ENCODE data around the gene RELN.

The RELN gene

DNA sequence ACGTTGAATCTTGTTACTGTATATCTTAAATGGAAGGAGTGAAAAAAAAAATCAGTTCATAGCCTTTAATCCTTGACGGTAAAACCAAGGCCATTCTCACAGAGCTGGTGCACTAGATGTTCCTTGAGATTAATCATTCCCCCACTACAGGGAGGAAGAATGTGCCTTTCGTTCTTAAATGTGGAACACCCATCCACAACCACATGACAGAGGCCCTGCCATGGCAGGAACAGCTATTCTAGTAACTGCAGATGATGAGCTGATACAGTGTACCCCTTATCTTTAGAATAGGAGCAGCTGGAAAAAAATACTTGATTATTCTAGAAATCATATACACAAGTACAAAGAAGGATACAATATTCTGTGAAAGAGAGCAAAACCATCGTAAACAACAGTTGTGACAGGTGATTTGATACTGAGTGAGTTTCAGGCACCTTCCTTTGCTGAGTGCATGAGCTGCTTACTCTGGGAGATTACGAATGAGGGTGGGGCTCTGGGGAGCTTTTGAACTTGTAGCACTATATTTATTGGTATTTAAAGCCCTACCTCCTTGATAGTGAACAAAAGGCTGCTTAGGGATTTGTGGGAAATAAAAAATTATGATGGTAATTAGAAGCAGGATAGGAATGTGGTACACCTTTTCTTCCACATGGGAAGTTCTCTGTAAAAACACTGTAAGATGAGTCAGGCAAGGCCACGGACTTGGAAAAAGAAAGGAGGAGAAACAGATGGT lies 299.1 kb downstream of the RELN start:
- Histone ChIP-seq H3K4me3 (ENCODE audit: low read length, poor library complexity, severe bottlenecking) (no peak overlapping the region), H3K9me2 (replicated peaks; ENCODE audit: low read depth, low read length) (no peaks in the 10 kb centered on the region), H3K79me2 (ENCODE audit: insufficient read depth, low read length) (no peaks in the 10 kb centered on the region), H3K36me3 (ENCODE audit: insufficient read depth, low read length) (no peaks in the 10 kb centered on the region), H3F3A (ENCODE audit: low read depth) (no peaks in the 10 kb centered on the region), H3K9ac (ENCODE audit: low read depth, low read length, poor library complexity, severe bottlenecking) (no peak overlapping the region), H2AFZ (ENCODE audit: low read length) (no peak overlapping the region), H3K27me3 (ENCODE audit: insufficient read depth, low read length, poor library complexity, severe bottlenecking) (no peaks in the 10 kb centered on the region), H3K4me1 (ENCODE audit: insufficient read depth, low read length, poor library complexity, severe bottlenecking) (no peaks in the 10 kb centered on the region), H3K9me3 (ENCODE audit: insufficient read depth, low read depth, low read length) (no peaks in the 10 kb centered on the region), H3K4me2 (ENCODE audit: low read depth, low read length, poor library complexity, severe bottlenecking) (no peak overlapping the region), H4K20me1 (ENCODE audit: insufficient read depth, low read length, poor library complexity, severe bottlenecking) (no peaks in the 10 kb centered on the region)
- TF ChIP-seq EZH2phosphoT487 (IDR thresholded peaks at IDR 0.05; ENCODE audit: borderline replicate concordance): no peak
- TF ChIP-seq, protein P1, sequence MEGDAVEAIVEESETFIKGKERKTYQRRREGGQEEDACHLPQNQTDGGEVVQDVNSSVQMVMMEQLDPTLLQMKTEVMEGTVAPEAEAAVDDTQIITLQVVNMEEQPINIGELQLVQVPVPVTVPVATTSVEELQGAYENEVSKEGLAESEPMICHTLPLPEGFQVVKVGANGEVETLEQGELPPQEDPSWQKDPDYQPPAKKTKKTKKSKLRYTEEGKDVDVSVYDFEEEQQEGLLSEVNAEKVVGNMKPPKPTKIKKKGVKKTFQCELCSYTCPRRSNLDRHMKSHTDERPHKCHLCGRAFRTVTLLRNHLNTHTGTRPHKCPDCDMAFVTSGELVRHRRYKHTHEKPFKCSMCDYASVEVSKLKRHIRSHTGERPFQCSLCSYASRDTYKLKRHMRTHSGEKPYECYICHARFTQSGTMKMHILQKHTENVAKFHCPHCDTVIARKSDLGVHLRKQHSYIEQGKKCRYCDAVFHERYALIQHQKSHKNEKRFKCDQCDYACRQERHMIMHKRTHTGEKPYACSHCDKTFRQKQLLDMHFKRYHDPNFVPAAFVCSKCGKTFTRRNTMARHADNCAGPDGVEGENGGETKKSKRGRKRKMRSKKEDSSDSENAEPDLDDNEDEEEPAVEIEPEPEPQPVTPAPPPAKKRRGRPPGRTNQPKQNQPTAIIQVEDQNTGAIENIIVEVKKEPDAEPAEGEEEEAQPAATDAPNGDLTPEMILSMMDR (conservative IDR thresholded peaks at IDR 0.05; ENCODE audit: low read length): no peak

DNA sequence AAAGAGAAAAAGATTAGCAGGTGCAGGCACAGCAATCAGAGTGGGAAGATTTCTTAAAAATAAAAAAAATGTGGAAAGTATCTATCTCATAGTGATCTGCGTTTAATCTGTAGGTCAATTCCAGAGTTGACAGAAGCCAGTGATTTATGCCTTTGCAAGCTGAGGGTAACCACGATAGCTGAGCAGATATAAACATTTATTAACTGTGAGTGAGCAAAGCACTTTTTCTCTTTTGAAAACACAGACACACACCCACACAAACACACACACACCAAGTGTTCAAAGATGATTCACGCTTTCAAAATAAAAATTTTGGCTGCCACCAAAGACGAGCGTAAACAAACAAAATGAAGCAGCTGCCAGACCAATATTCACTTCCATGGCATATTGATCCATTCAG lies 300.2 kb downstream of the RELN start:
- H3K36me3 ChIP-seq (ENCODE audit: insufficient read depth, low read length): no peaks in the 10 kb centered on the region
- no peaks in the 10 kb centered on the region for H3F3A ChIP-seq (ENCODE audit: low read depth)
- H3K4me3 ChIP-seq (ENCODE audit: low read length, poor library complexity, severe bottlenecking): no peak overlapping the region
- no peaks in the 10 kb centered on the region for H3K9me2 ChIP-seq (replicated peaks; ENCODE audit: low read depth, low read length)
- no peak overlapping the region for H2AFZ ChIP-seq (ENCODE audit: low read length)
- H3K79me2 ChIP-seq (ENCODE audit: insufficient read depth, low read length): no peaks in the 10 kb centered on the region
- H3K4me1 ChIP-seq (ENCODE audit: insufficient read depth, low read length, poor library complexity, severe bottlenecking): no peaks in the 10 kb centered on the region
- H3K9me3 ChIP-seq (ENCODE audit: insufficient read depth, low read depth, low read length): no peaks in the 10 kb centered on the region
- H3K27me3 ChIP-seq (ENCODE audit: insufficient read depth, low read length, poor library complexity, severe bottlenecking): no peaks in the 10 kb centered on the region
- TF ChIP-seq, protein P1 (conservative IDR thresholded peaks at IDR 0.05; ENCODE audit: low read length): no peak
- no peak for TF ChIP-seq EZH2phosphoT487 (IDR thresholded peaks at IDR 0.05; ENCODE audit: borderline replicate concordance)
- no peaks in the 10 kb centered on the region for H4K20me1 ChIP-seq (ENCODE audit: insufficient read depth, low read length, poor library complexity, severe bottlenecking)
- H3K9ac ChIP-seq (ENCODE audit: low read depth, low read length, poor library complexity, severe bottlenecking): no peak overlapping the region
- H3K4me2 ChIP-seq (ENCODE audit: low read depth, low read length, poor library complexity, severe bottlenecking): no peak overlapping the region

DNA sequence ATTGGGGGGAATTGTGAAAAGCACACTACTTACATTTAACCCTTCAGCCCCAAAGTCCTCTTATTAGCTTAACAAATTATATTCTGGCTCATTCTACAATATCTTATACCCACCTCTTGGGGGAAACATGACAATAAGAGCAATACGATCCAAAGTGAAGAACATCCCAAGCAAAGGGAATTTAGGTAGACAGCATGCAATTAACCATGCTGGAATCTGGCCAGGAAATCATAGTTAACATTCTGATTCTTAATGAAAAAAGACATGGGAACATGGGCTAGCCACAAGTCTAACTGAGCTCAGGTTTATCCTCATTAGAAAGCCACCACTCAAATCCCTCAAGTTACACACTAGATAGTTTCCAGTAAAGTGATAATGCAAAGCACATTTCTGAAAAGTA lies 301.5 kb downstream of the RELN start:
- Histone ChIP-seq H3K9me2 (replicated peaks; ENCODE audit: low read depth, low read length) (no peaks in the 10 kb centered on the region), H3K27me3 (ENCODE audit: insufficient read depth, low read length, poor library complexity, severe bottlenecking) (no peaks in the 10 kb centered on the region), H3K4me3 (ENCODE audit: low read length, poor library complexity, severe bottlenecking) (no peak overlapping the region), H2AFZ (ENCODE audit: low read length) (no peak overlapping the region), H3K9me3 (ENCODE audit: insufficient read depth, low read depth, low read length) (no peaks in the 10 kb centered on the region), H3K79me2 (ENCODE audit: insufficient read depth, low read length) (no peaks in the 10 kb centered on the region), H3K36me3 (ENCODE audit: insufficient read depth, low read length) (no peaks in the 10 kb centered on the region), H3K4me2 (ENCODE audit: low read depth, low read length, poor library complexity, severe bottlenecking) (no peak overlapping the region), H3F3A (ENCODE audit: low read depth) (no peaks in the 10 kb centered on the region), H4K20me1 (ENCODE audit: insufficient read depth, low read length, poor library complexity, severe bottlenecking) (no peaks in the 10 kb centered on the region), H3K9ac (ENCODE audit: low read depth, low read length, poor library complexity, severe bottlenecking) (no peak overlapping the region), H3K4me1 (ENCODE audit: insufficient read depth, low read length, poor library complexity, severe bottlenecking) (no peaks in the 10 kb centered on the region)
- TF ChIP-seq EZH2phosphoT487 (IDR thresholded peaks at IDR 0.05; ENCODE audit: borderline replicate concordance): no peak
- TF ChIP-seq, protein P1 (conservative IDR thresholded peaks at IDR 0.05; ENCODE audit: low read length): no peak
